Small intestine (tissue), 7 donors: ENCODE measurements around the gene CRYL1. TPM values are rescaled to one million over a fixed set of nuclear protein-coding genes. Genes with fewer than 3 reads are reported as not detected.

Source experiments
- DNase-seq, 2 donors: peaks; one replicate each; pipeline versions ENCODE4 v3.0.0 to v3.0.0-alpha.2; 2013
- FAIRE-seq: peaks from 2 replicates; lab custom pipeline; 2012; peaks lifted over from hg19 to GRCh38; lab: Jason Lieb, UNC
- H3K27ac ChIP-seq, 3 donors: one replicate each; pipeline ENCODE4 v1.5.1; 2013; ENCODE audit warnings: low read length in 2 of 3, mild to moderate bottlenecking in 2 of 3, control low read depth in 1 of 3, inconsistent platforms in 1 of 3, low read depth in 1 of 3, moderate library complexity in 1 of 3
- H3K27me3 ChIP-seq, 3 donors: one replicate each; pipeline ENCODE4 v1.6.1; 2013; ENCODE audit warnings: low read length in 3 of 3, inconsistent platforms in 1 of 3; ENCODE audit not compliant: control insufficient read depth in 3 of 3, insufficient read depth in 3 of 3
- H3K36me3 ChIP-seq, 3 donors: one replicate each; pipeline ENCODE4 v1.6.1; 2013; ENCODE audit warnings: low read length in 3 of 3, inconsistent platforms in 1 of 3, low read depth in 1 of 3, mild to moderate bottlenecking in 1 of 3, moderate library complexity in 1 of 3; ENCODE audit not compliant: control insufficient read depth in 3 of 3, insufficient read depth in 2 of 3
- H3K4me1 ChIP-seq, 3 donors: one replicate each; pipeline ENCODE4 v1.6.1; 2013; ENCODE audit warnings: low read length in 2 of 3, inconsistent platforms in 1 of 3, low read depth in 1 of 3, mild to moderate bottlenecking in 1 of 3, moderate library complexity in 1 of 3; ENCODE audit not compliant: control insufficient read depth in 3 of 3, insufficient read depth in 2 of 3
- H3K4me3 ChIP-seq, 3 donors: one replicate each; pipeline ENCODE4 v1.5.1; 2013; ENCODE audit warnings: low read length in 3 of 3, control low read depth in 1 of 3, inconsistent platforms in 1 of 3, low read depth in 1 of 3, mild to moderate bottlenecking in 1 of 3, moderate library complexity in 1 of 3
- H3K9me3 ChIP-seq, 2 donors: one replicate each; pipeline ENCODE4 v1.6.1; 2013; ENCODE audit warnings: low read depth in 1 of 2, low read length in 1 of 2; ENCODE audit not compliant: control insufficient read depth in 2 of 2, insufficient read depth in 1 of 2
- WGBS, 3 donors: extraction: QIAGEN DNeasy Blood & Tissue Kit; methylation state at CpG; one replicate each; pipeline ENCODE4 v1.1.7; 2013; 5-methylcytosine and 5-hydroxymethylcytosine counted together
- polyA plus RNA-seq, 4 donors: library from polyadenylated mRNA; stranded (reverse) in 3 of 4; unstranded in 1 of 4; fragments of 200-250 nt in 3 of 4; fragments of 120-200 nt in 1 of 4; gene quantifications; one replicate each; pipeline versions ENCODE4 v1.2.1 to v1.2.3, GENCODE V29; 2013
- donor health status: healthy with polysubstance abuse.
- donor health status: control.
- donor health status: control.
- donor health status: Bipolar disorder and iron deficiency.
- donor health status: healthy.

Gene CRYL1
- polyA plus RNA-seq, 4 donors: 136 to 372 (median 263) TPM

- Histone ChIP-seq H3K27me3 (no peaks in the 10 kb centered on the region), H3K4me1 (peaks cover 0 to 3% (median 0%) of the 10 kb centered on the region in 3 donors), H3K36me3 (peaks cover 5 to 39% (median 13%) of the 10 kb centered on the region in 3 donors), H3K27ac (no peak overlapping the region), H3K9me3 (no peaks in the 10 kb centered on the region), H3K4me3 (no peak overlapping the region)
- no peak for FAIRE-seq
- WGBS, 3 donors: 89 to 93% (median 92%) methylated on average over 6 of the region's 6 CpGs
- DNase-seq: no peak
Measured at GRCh38 chr13:20420938-20421337, 104.7 kb downstream of the CRYL1 start.

GRCh38 chr13:20418953-20419352 is 106.7 kb downstream of the CRYL1 start:
- 95 to 98% (median 98%) methylated on average over 7 of the region's 7 CpGs for WGBS, 3 donors
- no peaks in the 10 kb centered on the region for H3K9me3 ChIP-seq
- peaks cover 0 to 24% (median 8%) of the 10 kb centered on the region in 3 donors for H3K36me3 ChIP-seq
- no peaks in the 10 kb centered on the region for H3K27me3 ChIP-seq
- no peak overlapping the region for H3K4me3 ChIP-seq
- no peak overlapping the region for H3K27ac ChIP-seq
- H3K4me1 ChIP-seq: no peaks in the 10 kb centered on the region
- no peak for DNase-seq
- FAIRE-seq: no peak

GRCh38 chr13:20416223-20416745 is 109.4 kb downstream of the CRYL1 start:
- Histone ChIP-seq H3K27ac (no peak overlapping the region), H3K27me3 (no peaks in the 10 kb centered on the region), H3K9me3 (no peaks in the 10 kb centered on the region), H3K4me1 (no peaks in the 10 kb centered on the region), H3K4me3 (no peak overlapping the region), H3K36me3 (peaks cover 0 to 22% (median 8%) of the 10 kb centered on the region in 3 donors)
- WGBS, 3 donors: 89 to 94% (median 94%) methylated on average over 14 of the region's 14 CpGs
- FAIRE-seq: no peak
- no peak for DNase-seq

- Histone ChIP-seq H3K4me1 (peaks cover 0 to 2% (median 0%) of the 10 kb centered on the region in 3 donors), H3K27ac (no peak overlapping the region), H3K36me3 (peaks cover 0 to 21% (median 8%) of the 10 kb centered on the region in 3 donors), H3K27me3 (no peaks in the 10 kb centered on the region), H3K9me3 (no peaks in the 10 kb centered on the region), H3K4me3 (no peak overlapping the region)
- WGBS, 3 donors: 83 to 94% (median 84%) methylated on average over 26 to 27 of the region's 27 CpGs
- no peak for DNase-seq
- no peak for FAIRE-seq
Measured at GRCh38 chr13:20415694-20416107, 110.0 kb downstream of the CRYL1 start.

GRCh38 chr13:20415306-20415679 is 110.4 kb downstream of the CRYL1 start:
- DNase-seq: peak in 1 of 2 donors; percentile 25
- Histone ChIP-seq H3K27ac (no peak overlapping the region), H3K36me3 (peaks cover 0 to 21% (median 8%) of the 10 kb centered on the region in 3 donors), H3K9me3 (no peaks in the 10 kb centered on the region), H3K4me1 (peaks cover 0 to 4% (median 0%) of the 10 kb centered on the region in 3 donors), H3K27me3 (no peaks in the 10 kb centered on the region), H3K4me3 (no peak overlapping the region)
- no peak for FAIRE-seq
- WGBS, 3 donors: 59 to 74% (median 69%) methylated on average over 25 to 31 of the region's 31 CpGs

GRCh38 chr13:20414546-20415305 is 110.9 kb downstream of the CRYL1 start:
- Histone ChIP-seq H3K36me3 (peaks cover 0 to 17% (median 8%) of the 10 kb centered on the region in 3 donors), H3K4me1 (peaks cover 0 to 4% (median 0%) of the 10 kb centered on the region in 3 donors), H3K9me3 (no peaks in the 10 kb centered on the region), H3K27me3 (no peaks in the 10 kb centered on the region), H3K27ac (no peak overlapping the region), H3K4me3 (no peak overlapping the region)
- FAIRE-seq (no peak), DNase-seq (peak; percentile 11 to 53)
- WGBS, 3 donors: 36 to 67% (median 47%) methylated on average over 41 to 45 of the region's 45 CpGs

GRCh38 chr13:20412691-20413355 is 112.8 kb downstream of the CRYL1 start:
- DNase-seq (no peak), FAIRE-seq (no peak)
- Histone ChIP-seq H3K4me1 (peaks cover 0 to 4% (median 0%) of the 10 kb centered on the region in 3 donors), H3K27ac (no peak overlapping the region), H3K27me3 (no peaks in the 10 kb centered on the region), H3K36me3 (peaks cover 0 to 14% (median under 1%) of the 10 kb centered on the region in 3 donors), H3K4me3 (no peak overlapping the region), H3K9me3 (no peaks in the 10 kb centered on the region)
- 74 to 93% (median 83%) methylated on average over 7 of the region's 7 CpGs for WGBS, 3 donors

GRCh38 chr13:20411638-20412342 is 113.9 kb downstream of the CRYL1 start:
- no peak for FAIRE-seq
- H3K9me3 ChIP-seq: no peaks in the 10 kb centered on the region
- H3K27me3 ChIP-seq: no peaks in the 10 kb centered on the region
- no peak overlapping the region for H3K4me3 ChIP-seq
- no peak for DNase-seq
- H3K36me3 ChIP-seq: peaks cover 0 to 18% (median 2%) of the 10 kb centered on the region in 3 donors
- peak overlapping the region in 1 of 3 donors; percentile 18 for H3K27ac ChIP-seq
- WGBS, 3 donors: 52 to 54% (median 52%) methylated on average over 6 of the region's 6 CpGs
- peaks cover 0 to 4% (median 0%) of the 10 kb centered on the region in 3 donors for H3K4me1 ChIP-seq
